NCI-H187 treated with DMSO at 0.1 percent for 48 hours (cell line): Measurements from ENCODE around the gene CITED4.

Experiments used
- DNase-seq: peaks from one replicate; lab custom pipeline; 2025; lab: John Stamatoyannopoulos, UW

Gene CITED4

DNA sequence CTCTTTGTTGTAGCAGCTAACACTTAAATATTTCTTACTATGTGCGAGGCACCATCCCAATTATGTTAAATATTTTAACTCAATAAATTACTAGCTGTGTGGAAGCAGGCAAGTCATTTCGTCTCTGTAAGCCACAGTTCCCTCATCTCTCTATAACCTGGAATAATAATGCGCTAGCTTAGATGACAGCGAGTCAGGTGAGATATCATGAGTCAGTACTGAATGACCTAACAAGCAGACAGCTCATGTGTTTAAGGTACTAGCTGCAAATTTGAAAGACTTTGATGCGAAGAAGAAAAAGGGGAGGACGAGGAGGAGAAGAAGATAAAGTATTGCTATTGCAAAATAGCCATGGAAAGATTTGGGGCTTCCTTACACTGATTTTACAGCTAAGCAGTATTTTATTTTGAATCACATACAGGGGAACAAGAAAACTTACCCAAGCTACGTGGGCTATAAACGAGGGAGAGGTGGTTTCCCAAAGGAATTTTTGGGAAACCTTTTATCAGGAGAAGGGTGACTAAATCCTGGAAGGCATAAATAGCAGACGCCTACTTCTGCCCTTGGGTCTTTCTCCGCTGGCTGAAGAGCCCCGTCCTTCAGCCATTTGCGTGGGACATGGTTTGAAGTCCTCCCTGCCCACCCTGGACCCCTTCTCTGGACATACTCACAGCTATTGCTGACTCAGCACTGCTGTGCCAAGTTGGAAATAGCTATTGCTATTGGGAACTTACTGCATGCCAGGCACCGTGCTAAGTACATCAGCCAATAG lies 8.9 kb downstream of the CITED4 start:
- DNase-seq: no peak

DNA sequence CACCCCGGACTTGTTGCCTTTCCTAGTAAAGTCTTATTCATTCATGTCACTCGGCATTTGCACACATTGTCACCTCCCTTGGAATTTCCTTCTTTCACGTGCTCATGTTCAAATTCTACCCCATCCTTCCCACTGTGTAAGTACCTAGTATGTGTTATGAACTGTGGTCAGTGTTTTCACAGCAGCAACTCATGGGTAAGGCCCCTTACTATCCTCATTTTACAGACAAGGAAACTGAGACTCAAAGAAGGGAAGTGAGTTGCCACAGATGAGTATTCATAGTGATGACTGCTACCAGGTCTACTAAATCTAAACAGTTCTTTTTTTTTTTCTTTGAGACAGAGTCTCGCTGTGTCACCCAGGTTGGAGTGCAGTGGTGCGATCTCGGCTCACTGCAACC lies 10.5 kb downstream of the CITED4 start:
- DNase-seq: no peak

DNA sequence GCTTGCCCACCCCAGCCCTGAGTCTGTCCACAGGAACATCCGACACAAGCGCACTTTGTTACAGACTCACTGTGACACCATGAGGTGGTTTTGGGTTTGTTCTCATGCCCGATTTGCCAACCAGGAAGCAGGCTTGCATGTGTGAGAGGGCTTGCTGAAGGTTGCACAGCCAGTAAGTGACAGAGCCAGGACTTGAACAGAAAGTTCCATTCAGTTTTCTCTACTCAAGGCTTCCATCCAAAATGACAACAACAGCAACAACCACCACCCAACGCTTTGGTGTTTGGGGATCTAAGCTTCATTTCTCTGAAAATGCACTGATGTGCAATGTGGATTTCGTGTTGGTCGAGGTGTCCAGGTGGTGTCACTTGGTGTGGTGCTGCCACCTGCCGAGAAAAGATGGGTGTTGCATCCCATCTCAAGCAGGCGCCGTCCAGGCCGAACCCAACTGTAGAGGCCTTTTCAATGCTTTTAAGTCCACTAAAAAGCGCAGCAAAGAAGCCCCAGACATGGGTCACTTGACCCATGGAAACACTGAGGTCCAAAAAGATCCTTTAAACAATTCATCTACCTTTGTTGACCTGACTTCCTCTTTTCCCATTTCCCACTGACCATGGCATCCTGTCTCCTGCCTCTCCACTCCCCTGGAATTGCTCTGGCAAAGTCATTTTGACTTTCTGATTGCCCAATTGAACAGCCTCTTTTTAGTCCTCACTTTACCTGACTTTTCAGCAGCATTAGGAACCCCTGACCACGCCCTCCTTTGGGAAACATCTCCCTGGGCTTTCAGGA lies 12.2 kb downstream of the CITED4 start:
- DNase-seq: no peak

DNA sequence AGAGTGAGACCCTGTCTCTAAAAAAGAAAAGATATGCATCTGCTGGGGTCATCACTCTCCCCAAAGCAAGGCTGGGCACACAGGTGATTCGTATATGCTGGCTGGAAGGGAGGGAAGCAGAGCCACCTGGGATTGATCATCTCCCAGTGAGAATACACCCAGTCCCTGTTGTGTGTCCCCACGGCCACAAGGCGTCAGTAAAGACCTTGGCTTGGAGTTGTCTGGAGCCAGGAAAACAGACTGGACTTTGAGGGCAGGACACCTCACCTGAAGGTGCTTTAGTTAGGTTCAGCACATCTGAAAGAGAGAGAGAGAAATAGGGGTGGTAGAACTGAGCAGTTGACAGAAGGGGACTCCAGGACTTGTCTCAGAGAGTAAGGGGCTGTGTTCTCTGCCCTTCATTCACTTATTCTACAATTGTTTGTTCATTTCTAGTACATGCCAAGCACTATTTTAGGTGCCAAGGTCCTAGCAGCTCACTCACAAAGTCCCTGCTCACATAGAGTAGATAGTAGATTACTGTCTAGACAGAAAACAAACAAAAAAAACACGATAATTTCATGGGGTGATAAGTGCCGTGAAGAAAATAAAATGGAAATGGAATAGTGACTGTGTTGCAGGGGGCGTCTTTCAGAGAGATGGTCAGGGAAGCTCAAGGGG lies 13.5 kb downstream of the CITED4 start:
- DNase-seq: no peak

DNA sequence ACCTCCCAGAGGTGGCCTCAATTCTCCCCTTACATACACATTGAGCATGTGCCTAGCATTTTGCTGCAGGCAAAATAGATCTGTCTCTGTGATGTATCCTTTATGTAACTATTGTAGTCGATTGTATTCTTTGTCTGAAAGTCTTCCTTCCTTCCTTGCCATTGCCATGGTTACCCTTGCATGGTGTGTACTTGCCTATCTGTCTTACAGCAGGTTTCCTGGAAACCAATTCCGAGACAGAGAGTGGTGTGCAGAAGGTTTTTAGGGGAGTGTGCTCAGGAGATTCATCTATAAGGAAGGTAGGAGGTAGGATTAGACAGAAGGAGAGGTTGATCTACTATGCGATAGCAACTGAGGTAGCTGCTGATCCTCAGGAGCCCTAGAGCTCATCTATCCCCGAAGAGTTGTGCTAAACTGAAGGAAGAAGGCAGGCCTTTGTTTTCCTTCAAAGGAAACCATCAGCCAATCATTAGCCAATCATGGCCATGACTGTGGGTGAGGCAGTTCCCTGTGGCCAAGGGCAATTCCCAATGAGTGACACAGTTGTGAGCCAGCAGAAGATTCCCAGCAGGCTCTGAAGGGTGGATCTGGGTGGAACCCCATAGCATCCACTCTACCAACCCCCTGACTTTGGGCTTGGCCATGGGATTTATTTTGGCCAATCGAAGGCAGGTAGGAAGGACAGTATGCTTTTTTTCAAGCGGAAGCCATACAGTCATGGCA lies 15.0 kb downstream of the CITED4 start:
- DNase-seq: no peak

DNA sequence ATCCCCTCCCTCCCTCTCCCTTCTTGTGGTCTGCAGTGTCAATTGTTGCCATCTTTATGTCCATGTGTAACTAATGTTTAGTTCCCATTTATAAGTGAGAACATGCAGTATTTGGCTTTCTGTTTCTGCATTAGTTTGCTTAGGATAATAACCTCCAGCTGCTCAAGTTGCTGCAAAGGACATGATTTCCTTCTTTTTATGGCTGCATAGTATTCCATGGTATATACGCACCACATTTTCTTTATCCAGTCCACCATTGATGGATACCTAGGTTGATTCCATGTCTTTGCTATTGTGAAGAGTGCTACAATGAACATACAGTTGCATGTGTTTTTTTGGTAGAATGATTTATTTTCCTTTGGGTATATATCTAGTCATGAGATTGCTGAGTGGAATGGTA lies 16.3 kb downstream of the CITED4 start:
- DNase-seq: no peak

DNA sequence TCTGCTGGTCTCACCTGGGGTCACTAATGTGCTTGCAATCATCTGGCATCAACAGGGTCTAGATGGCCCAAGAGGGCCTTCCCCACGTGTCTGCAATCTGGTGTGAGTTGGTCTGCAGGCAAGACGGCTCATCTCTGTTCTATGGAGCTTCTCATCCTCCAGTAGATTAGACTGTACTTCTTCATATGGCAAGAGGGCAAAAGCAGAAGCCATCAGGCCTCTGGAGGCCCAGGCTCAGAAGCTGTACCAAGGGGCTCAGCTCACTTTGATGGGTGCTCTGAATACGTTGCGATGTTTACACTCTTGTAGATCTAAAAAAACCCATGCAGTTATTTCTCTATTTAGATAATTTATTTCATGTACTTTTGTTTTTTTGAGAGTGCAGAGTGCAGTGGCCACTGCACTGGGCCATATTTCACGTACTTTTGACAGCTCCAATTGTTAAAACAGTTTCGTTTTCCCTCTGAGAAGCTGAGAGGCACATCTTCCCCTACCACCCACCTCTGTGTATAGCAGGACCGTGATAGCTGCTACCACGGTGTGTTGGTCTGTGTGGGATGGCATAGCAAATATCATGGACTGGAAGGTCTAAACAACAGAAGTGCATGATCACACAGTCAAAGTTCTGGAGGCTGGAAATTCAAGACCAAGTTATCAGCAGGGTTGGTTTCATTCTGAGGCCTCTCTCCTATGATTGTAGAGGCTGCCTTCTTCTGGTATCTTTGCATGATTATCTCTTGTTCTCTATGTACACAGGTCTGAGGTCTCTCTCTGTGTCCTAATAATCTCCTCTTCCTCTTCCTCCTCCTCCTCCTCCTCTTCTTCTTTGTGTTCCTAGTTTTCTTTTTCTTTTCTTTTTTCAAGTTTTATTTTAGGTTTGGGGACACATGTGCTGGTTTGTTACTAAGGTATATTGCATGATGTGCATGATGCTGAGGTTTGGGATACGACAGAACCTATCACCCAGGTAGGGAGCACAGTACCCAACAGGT lies 17.0 kb downstream of the CITED4 start:
- no peak for DNase-seq

DNA sequence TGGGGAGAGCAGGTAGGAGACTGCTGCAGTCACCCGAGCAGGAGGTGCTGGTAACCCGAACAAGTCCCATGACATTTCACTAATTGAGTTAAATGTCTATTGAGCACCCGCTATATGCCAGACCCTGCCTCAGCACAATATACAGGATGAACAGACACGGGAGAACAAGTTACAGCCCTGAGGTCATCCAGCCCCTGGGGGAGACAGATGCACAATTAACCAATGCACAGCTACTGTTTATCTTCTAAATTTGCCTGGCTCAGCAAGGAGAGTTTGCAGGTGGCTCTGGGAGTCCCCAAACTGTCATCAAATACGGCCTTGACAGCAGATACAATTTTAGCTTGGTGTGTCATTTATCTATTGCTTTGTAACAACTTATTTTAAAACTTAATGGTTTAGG lies 18.1 kb downstream of the CITED4 start:
- DNase-seq: no peak

DNA sequence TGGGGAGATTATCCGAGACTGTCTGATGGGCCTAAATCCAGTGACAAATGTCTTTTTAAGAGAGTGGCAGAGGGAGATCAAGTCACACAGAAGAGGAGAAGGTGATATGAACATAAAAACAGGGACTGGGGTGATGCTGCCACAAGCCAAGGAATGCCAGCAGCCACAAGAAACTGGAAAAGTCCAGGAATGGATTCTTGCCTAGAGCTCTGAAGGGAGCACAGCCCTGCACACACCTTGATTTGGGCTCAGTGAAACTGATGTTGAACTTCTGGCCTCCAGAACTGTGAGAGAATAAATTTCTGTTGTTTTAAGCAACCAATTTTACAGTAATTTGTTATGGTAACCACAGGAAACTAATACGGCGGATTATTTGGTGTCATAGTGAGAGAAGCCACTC lies 19.5 kb downstream of the CITED4 start:
- DNase-seq: no peak

DNA sequence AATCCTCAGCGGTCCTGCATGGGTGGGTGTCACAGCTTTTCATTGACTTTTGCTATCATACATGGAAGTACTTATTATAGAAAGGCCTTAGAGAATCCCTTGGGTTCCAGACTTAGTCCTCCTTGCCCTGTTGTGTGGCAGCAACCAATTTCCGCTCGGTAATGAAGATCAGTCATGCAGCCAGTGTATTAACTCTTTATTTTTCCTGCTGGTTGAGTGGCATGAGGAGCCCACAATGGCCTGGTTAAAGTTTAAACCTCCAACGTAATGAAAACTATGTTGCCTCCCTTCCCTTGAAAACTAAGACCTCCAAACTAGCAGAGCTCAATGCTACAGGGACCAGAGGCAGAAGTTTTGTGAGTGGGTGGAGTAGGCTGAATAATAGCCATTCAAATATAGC lies 20.0 kb downstream of the CITED4 start:
- no peak for DNase-seq

DNA sequence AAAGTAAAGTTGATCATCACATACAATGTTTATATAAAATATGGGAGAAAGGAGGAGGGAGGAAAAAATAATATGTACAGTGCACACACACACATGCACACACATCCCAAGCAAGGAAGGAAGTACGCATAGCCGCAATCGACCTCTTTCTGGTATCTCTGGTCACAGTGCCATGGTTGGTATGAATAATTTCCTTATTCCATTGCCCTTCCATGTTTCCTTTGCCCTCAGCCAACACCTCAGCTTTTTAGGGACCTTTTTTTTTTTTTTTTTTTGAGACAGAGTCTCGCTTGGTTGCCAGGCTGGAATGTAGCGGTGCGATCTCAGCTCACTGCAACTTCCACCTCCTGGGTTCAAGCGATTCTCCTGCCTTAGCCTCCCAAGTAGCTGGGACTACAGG lies 20.6 kb downstream of the CITED4 start:
- DNase-seq: no peak

DNA sequence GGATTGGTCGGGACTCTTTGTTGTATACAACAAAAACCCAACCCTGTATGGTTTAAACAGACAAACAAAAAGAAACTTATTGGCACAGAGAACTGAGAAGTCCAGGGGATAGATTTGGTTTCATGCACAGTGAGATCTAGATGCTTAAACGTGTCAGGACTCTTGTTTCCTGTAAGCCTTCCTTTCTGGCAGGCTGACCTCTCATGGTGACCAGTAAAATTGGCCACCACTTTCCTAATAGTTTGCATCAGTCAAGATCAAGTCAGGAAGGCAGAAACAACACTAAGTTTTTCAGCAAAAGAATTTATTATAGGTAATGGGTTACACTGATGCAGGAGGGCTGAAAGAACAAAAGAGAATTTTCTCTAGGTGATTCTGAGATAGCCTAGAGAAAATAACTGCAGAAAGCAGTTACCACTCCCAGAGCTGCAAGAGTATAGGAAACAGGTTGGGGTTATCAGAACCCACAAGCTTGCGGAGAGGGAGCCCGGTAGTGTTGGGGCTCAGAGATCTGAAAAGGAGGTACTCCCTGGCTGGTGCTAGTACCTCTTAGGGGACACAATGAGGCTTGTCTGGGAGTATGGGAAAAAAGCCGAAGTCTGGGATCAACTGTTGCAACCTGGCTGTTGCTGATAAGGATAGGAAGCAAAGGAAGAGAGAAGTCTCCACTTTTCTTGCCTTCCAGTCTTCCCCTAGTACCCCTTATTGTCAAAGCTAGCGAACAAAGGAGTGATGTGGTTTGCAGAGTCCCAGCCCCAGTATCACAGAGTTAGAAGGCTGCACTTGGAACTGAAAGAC lies 21.4 kb downstream of the CITED4 start:
- DNase-seq: no peak

DNA sequence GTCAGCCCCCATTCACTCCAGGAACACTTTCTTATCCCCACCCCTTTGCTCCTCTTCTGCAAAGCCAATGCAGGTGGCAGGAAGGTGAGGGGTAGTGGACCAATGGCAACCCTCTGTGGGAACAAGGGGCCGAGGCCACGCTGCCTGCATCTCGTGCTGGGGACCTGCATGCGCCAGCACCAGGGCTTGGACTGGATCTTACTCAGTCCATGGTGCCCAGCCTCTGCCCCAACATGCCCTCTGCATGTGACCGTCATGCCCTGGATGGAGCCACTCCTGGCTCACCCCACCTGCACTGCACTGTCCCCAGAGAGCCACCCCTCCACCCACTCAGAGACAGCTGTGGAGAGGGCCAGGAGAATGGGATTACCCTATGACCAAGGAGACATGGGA lies 22.2 kb downstream of the CITED4 start:
- DNase-seq: no peak

DNA sequence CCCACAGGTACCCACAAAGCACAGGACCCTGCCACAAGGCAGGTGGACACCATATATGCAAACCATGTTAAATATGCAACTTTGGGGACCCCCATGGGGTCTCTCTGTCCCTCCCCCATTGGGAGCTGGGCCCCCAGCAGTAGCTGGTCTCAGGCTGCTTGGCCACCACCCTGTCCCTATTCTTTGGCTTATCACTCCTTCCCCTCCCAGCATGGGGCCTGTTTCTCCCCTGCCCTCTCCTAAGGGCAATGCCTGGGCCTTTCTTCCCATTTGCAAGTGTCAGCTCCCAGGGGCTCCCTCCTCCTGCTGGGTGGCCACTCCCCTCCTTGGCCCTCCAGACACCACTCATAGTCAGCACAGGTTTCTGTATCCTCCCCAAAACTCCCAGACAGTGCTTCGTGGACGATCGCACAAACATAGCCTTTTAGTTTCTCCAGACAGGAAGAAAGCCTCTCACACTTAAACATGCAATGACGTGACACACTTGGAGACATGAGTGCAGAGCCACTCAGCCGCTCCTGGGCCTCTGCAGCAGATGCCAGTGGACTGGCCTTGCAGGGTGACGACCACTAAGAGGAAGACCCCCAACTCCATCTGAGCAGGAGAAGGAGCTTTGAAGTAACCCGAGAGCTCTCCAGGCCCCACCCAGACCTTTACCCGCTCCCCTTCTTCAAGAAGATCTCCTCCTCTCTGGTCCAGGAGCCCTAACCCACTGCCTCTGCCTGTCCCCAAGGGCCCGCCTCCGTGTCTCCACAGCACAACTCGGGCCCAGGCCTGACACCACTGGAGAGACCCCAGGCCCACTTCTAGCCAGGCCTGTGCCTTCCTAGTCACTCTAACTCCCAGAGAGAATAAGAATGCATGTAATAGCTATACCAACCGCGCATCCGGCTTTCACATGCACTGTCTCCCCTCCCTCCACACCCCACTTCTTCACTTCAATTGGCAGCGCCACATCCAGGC lies 22.9 kb downstream of the CITED4 start:
- DNase-seq: no peak

DNA sequence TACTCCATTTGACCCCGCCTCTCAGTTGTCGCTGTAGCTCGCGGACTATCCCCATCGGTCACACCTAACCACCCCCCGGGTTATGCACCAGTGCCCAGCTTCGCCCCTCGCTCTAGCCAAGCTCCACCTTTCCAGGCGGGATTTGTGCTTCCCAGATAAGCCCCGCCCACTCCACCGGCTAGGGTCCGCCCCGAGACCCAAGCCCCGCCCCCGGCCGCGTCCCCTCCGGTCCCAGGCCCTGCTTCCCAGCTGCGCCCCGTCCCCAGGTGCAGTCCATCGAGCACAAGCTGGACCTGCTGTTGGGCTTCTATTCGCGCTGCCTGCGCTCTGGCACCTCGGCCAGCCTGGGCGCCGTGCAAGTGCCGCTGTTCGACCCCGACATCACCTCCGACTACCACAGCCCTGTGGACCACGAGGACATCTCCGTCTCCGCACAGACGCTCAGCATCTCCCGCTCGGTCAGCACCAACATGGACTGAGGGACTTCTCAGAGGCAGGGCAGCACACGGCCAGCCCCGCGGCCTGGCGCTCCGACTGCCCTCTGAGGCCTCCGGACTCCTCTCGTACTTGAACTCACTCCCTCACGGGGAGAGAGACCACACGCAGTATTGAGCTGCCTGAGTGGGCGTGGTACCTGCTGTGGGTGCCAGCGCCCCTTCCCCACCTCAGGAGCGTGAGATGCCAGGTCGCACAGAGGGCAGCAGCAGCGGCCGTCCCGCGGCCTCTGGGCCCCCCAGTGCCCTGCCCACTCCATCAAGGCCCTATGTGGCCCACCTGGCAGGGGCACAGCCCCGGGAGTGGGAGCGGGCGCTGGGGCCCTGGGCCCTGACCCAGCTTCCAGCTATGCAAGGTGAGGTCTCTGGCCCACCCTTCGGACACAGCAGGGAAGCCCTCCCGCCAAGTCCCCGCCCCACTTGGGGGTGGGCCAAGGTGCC lies 23.9 kb downstream of the CITED4 start:
- no peak for DNase-seq

DNA sequence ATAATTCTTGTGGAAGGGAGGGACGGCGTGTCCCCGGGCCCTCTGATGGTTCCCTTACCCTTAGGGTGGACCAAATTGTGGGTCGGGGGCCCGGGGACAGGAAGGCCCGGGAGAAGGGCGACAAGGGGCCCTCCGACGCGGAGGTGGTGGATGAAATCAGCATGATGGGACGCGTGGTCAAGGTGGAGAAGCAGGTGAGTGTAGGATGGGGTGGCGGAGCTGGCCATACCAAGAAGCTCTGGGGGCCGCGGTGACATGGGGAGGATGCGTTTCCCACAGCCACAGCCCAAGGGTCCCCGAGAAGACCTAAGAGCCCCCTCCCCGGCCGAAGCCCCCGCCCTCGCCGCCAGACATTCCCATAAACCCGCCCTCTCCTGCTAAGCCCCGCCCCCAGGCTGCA lies 24.6 kb downstream of the CITED4 start:
- DNase-seq: no peak

DNA sequence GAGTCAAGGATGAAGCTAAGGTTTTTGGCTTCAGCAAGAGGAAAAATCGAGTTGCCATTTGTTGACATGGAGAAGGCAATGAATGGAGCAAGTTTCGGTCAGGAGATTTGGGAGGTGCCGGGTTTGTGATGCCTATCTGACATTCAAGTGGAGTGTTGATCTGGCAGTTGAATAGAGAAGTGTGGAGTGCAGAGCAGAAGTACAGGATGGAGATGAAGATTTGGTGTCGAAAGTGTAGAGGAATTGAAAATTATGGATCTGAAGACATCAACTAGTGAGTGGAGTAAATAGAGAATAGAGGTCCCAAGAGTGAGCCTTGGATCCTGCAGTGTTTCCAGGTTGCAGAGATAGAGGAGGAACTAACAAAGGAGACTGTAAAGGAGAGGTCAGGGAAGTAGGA lies 25.9 kb downstream of the CITED4 start:
- no peak for DNase-seq

DNA sequence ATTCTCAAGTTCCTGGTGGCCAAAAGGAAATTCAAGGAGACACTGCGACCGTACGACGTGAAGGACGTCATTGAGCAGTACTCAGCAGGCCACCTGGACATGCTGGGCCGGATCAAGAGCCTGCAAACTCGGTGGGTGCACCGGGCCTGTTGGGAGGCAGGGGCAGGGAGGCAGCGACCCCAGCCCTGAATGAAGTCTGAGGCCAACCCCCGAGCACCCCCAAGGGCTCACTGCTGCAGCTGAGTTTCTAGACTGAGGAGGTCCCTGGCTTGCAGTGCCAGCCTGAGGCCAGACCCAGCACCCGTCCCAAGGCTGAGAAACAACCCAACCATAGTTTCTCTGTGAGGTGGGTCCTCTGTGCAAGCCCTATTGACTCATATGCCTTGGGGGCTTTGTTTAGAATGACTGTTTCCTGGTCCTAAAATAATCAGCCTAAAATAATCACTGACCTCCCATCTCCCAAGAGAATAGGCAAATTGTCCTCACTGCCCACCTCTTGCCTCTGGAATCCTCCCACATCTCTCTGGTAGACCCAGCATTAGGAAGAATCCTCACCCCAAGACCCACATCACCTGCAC lies 27.1 kb downstream of the CITED4 start:
- DNase-seq: no peak
